Measurements from ENCODE around the gene PILRA.

PILRA gene

GRCh38 chr7:100370746-100371145 is 2.5 kb upstream of the PILRA start:
- Histone ChIP-seq H3K4me2 (ENCODE audit: low read length) (no peak overlapping the region), H3K27me3 (ENCODE audit: insufficient read depth, low read length) (no peaks in the 10 kb centered on the region), H3K4ac (ENCODE audit: low read depth, low read length) (no peak overlapping the region), H3K9ac (ENCODE audit: low read length) (no peak overlapping the region), H4K8ac (ENCODE audit: low read depth, low read length) (no peak overlapping the region), H2AK5ac (ENCODE audit: low read length) (no peak overlapping the region), H3K79me2 (ENCODE audit: control insufficient read depth, insufficient read depth, low read length, poor library complexity) (no peaks in the 10 kb centered on the region), H4K91ac (ENCODE audit: low read depth, low read length) (no peak overlapping the region), H3K4me3 (ENCODE audit: low read depth, low read length) (no peak overlapping the region), H3K23ac (ENCODE audit: low read length) (no peak overlapping the region), H2BK5ac (ENCODE audit: low read depth, low read length, poor library complexity) (no peak overlapping the region), H2BK120ac (ENCODE audit: insufficient read depth, low read length, poor library complexity) (no peak overlapping the region), H3K27ac (ENCODE audit: low read depth, low read length) (no peak overlapping the region), H3K9me3 (ENCODE audit: insufficient read depth, low read depth, low read length) (no peaks in the 10 kb centered on the region), H2BK12ac (ENCODE audit: low read length) (no peak overlapping the region), H3K14ac (ENCODE audit: low read length) (no peak overlapping the region), H2AFZ (ENCODE audit: insufficient read depth, low read length, poor library complexity) (no peak overlapping the region), H3K18ac (ENCODE audit: low read length) (no peak overlapping the region), H4K12ac (ENCODE audit: low read depth, low read length) (no peak overlapping the region), H3K36me3 (ENCODE audit: control insufficient read depth in 1 of 2, insufficient read depth in 2 of 2, low read length in 2 of 2) (peaks cover 0 to 8% of the 10 kb centered on the region in 2 experiments), H3K4me1 (ENCODE audit: control insufficient read depth in 1 of 2, insufficient read depth in 2 of 2, low read length in 2 of 2) (no peaks in the 10 kb centered on the region), H3K79me1 (ENCODE audit: low read length) (no peaks in the 10 kb centered on the region)
- no peak for DNase-seq
- WGBS (ENCODE audit: extremely low coverage, insufficient coverage, insufficient read length) = no CpG with 5 or more reads among the region's 6 CpGs

GRCh38 chr7:100371561-100372171 is 1.6 kb upstream of the PILRA start:
- Histone ChIP-seq H2BK5ac (ENCODE audit: low read depth, low read length, poor library complexity) (no peak overlapping the region), H3K4me3 (ENCODE audit: low read depth, low read length) (no peak overlapping the region), H2BK120ac (ENCODE audit: insufficient read depth, low read length, poor library complexity) (no peak overlapping the region), H2AK5ac (ENCODE audit: low read length) (no peak overlapping the region), H4K8ac (ENCODE audit: low read depth, low read length) (no peak overlapping the region), H4K12ac (ENCODE audit: low read depth, low read length) (no peak overlapping the region), H3K27me3 (ENCODE audit: insufficient read depth, low read length) (no peaks in the 10 kb centered on the region), H2AFZ (ENCODE audit: insufficient read depth, low read length, poor library complexity) (no peak overlapping the region), H4K91ac (ENCODE audit: low read depth, low read length) (no peak overlapping the region), H3K14ac (ENCODE audit: low read length) (no peak overlapping the region), H3K79me1 (ENCODE audit: low read length) (no peaks in the 10 kb centered on the region), H3K4me2 (ENCODE audit: low read length) (no peak overlapping the region), H3K9me3 (ENCODE audit: insufficient read depth, low read depth, low read length) (no peaks in the 10 kb centered on the region), H3K23ac (ENCODE audit: low read length) (no peak overlapping the region), H3K4me1 (ENCODE audit: control insufficient read depth in 1 of 2, insufficient read depth in 2 of 2, low read length in 2 of 2) (no peaks in the 10 kb centered on the region), H2BK12ac (ENCODE audit: low read length) (no peak overlapping the region), H3K36me3 (ENCODE audit: control insufficient read depth in 1 of 2, insufficient read depth in 2 of 2, low read length in 2 of 2) (peaks cover 0 to 8% of the 10 kb centered on the region in 2 experiments), H3K27ac (ENCODE audit: low read depth, low read length) (no peak overlapping the region), H3K9ac (ENCODE audit: low read length) (no peak overlapping the region), H3K79me2 (ENCODE audit: control insufficient read depth, insufficient read depth, low read length, poor library complexity) (no peaks in the 10 kb centered on the region), H3K4ac (ENCODE audit: low read depth, low read length) (no peak overlapping the region), H3K18ac (ENCODE audit: low read length) (no peak overlapping the region)
- WGBS (ENCODE audit: extremely low coverage, insufficient coverage, insufficient read length) = no CpG with 5 or more reads among the region's 7 CpGs
- no peak for DNase-seq

GRCh38 chr7:100372256-100372655 is 1.0 kb upstream of the PILRA start:
- Histone ChIP-seq H3K36me3 (ENCODE audit: control insufficient read depth in 1 of 2, insufficient read depth in 2 of 2, low read length in 2 of 2) (peaks cover 0 to 4% of the 10 kb centered on the region in 2 experiments), H2AFZ (ENCODE audit: insufficient read depth, low read length, poor library complexity) (no peak overlapping the region), H3K14ac (ENCODE audit: low read length) (no peak overlapping the region), H2BK120ac (ENCODE audit: insufficient read depth, low read length, poor library complexity) (no peak overlapping the region), H2BK5ac (ENCODE audit: low read depth, low read length, poor library complexity) (no peak overlapping the region), H3K27ac (ENCODE audit: low read depth, low read length) (no peak overlapping the region), H3K4me3 (ENCODE audit: low read depth, low read length) (no peak overlapping the region), H3K23ac (ENCODE audit: low read length) (no peak overlapping the region), H4K91ac (ENCODE audit: low read depth, low read length) (no peak overlapping the region), H3K79me2 (ENCODE audit: control insufficient read depth, insufficient read depth, low read length, poor library complexity) (no peaks in the 10 kb centered on the region), H3K9me3 (ENCODE audit: insufficient read depth, low read depth, low read length) (no peaks in the 10 kb centered on the region), H3K4me2 (ENCODE audit: low read length) (no peak overlapping the region), H3K9ac (ENCODE audit: low read length) (no peak overlapping the region), H3K27me3 (ENCODE audit: insufficient read depth, low read length) (no peaks in the 10 kb centered on the region), H3K18ac (ENCODE audit: low read length) (no peak overlapping the region), H3K79me1 (ENCODE audit: low read length) (no peaks in the 10 kb centered on the region), H3K4me1 (ENCODE audit: control insufficient read depth in 1 of 2, insufficient read depth in 2 of 2, low read length in 2 of 2) (no peaks in the 10 kb centered on the region), H4K12ac (ENCODE audit: low read depth, low read length) (no peak overlapping the region), H3K4ac (ENCODE audit: low read depth, low read length) (no peak overlapping the region), H4K8ac (ENCODE audit: low read depth, low read length) (peak overlapping the region; percentile 49), H2AK5ac (ENCODE audit: low read length) (no peak overlapping the region), H2BK12ac (ENCODE audit: low read length) (no peak overlapping the region)
- DNase-seq = peak; percentile 27 to 37
- no CpG with 5 or more reads among the region's 8 CpGs for WGBS (ENCODE audit: extremely low coverage, insufficient coverage, insufficient read length)

- Histone ChIP-seq H3K4ac (ENCODE audit: low read depth, low read length) (no peak overlapping the region), H2BK12ac (ENCODE audit: low read length) (no peak overlapping the region), H2AFZ (ENCODE audit: insufficient read depth, low read length, poor library complexity) (no peak overlapping the region), H3K36me3 (ENCODE audit: control insufficient read depth in 1 of 2, insufficient read depth in 2 of 2, low read length in 2 of 2) (peaks cover 0 to 2% of the 10 kb centered on the region in 2 experiments), H3K27ac (ENCODE audit: low read depth, low read length) (no peak overlapping the region), H3K79me2 (ENCODE audit: control insufficient read depth, insufficient read depth, low read length, poor library complexity) (no peaks in the 10 kb centered on the region), H4K91ac (ENCODE audit: low read depth, low read length) (no peak overlapping the region), H4K12ac (ENCODE audit: low read depth, low read length) (peak overlapping the region; percentile 39), H3K4me2 (ENCODE audit: low read length) (no peak overlapping the region), H3K27me3 (ENCODE audit: insufficient read depth, low read length) (no peaks in the 10 kb centered on the region), H3K9me3 (ENCODE audit: insufficient read depth, low read depth, low read length) (no peaks in the 10 kb centered on the region), H2BK5ac (ENCODE audit: low read depth, low read length, poor library complexity) (no peak overlapping the region), H3K79me1 (ENCODE audit: low read length) (no peaks in the 10 kb centered on the region), H2AK5ac (ENCODE audit: low read length) (no peak overlapping the region), H3K23ac (ENCODE audit: low read length) (no peak overlapping the region), H3K4me3 (ENCODE audit: low read depth, low read length) (no peak overlapping the region), H3K18ac (ENCODE audit: low read length) (no peak overlapping the region), H2BK120ac (ENCODE audit: insufficient read depth, low read length, poor library complexity) (no peak overlapping the region), H4K8ac (ENCODE audit: low read depth, low read length) (no peak overlapping the region), H3K4me1 (ENCODE audit: control insufficient read depth in 1 of 2, insufficient read depth in 2 of 2, low read length in 2 of 2) (no peaks in the 10 kb centered on the region), H3K9ac (ENCODE audit: low read length) (no peak overlapping the region), H3K14ac (ENCODE audit: low read length) (no peak overlapping the region)
- no CpG with 5 or more reads among the region's 6 CpGs for WGBS (ENCODE audit: extremely low coverage, insufficient coverage, insufficient read length)
- DNase-seq = no peak
Measured at GRCh38 chr7:100372694-100373093, 593 bp upstream of the PILRA start.

Data from trophoblast cell (in vitro differentiated cells and primary cell).